GM12892 (cell line): ENCODE measurements around the gene MTUS2.

ENCODE experiments used
- DNase-seq: peaks from one replicate; pipeline ENCODE4 v3.0.0; 2011; ENCODE audit not compliant: insufficient read length
- FAIRE-seq: peaks from 2 replicates; lab custom pipeline; 2011; peaks lifted over from hg19 to GRCh38; lab: Jason Lieb, UNC
- POLR2A ChIP-seq: IDR thresholded peaks from 2 replicates; pipeline ENCODE4 v1.6.1; 2011; ENCODE audit warnings: low read depth, low read length, control low read depth
- POLR2AphosphoS5 ChIP-seq: IDR thresholded peaks from 2 replicates; pipeline ENCODE4 v1.6.1; 2011; ENCODE audit warnings: low read depth, low read length, control low read depth
- TAF1 ChIP-seq: IDR thresholded peaks from 2 replicates; pipeline ENCODE4 v1.6.1; 2011; ENCODE audit warnings: low read depth, mild to moderate bottlenecking, control low read depth, low read length, borderline replicate concordance

MTUS2 gene

GRCh38 chr13:29436291-29436690, 616.2 kb downstream of the MTUS2 start:
- FAIRE-seq (no peak), DNase-seq (no peak)
- TF ChIP-seq POLR2A = no peak
- TF ChIP-seq TAF1 = no peak
- TF ChIP-seq POLR2AphosphoS5 = no peak

- FAIRE-seq = no peak
- TF ChIP-seq TAF1 (no peak), POLR2A (no peak), POLR2AphosphoS5 (no peak)
Measured at GRCh38 chr13:29436721-29437280, 616.7 kb downstream of the MTUS2 start.

GRCh38 chr13:29438769-29439168, 618.6 kb downstream of the MTUS2 start:
- FAIRE-seq (no peak), DNase-seq (no peak)
- TF ChIP-seq TAF1 (no peak), POLR2AphosphoS5 (no peak), POLR2A (no peak)

More at GRCh38 chr13:29436721-29437280, 616.7 kb downstream of the MTUS2 start:
- DNase-seq = no peak

GRCh38 chr13:29439601-29440388, 619.7 kb downstream of the MTUS2 start:
- DNase-seq = no peak
- no peak for FAIRE-seq
- TF ChIP-seq POLR2A (no peak), POLR2AphosphoS5 (no peak), TAF1 (no peak)

- no peak for DNase-seq
- no peak for TF ChIP-seq POLR2A
- no peak for TF ChIP-seq POLR2AphosphoS5
- TF ChIP-seq TAF1 = no peak
- no peak for FAIRE-seq
Measured at GRCh38 chr13:29441306-29441705, 621.2 kb downstream of the MTUS2 start.

- no peak for DNase-seq
- FAIRE-seq = no peak
- TF ChIP-seq TAF1 (no peak), POLR2AphosphoS5 (no peak), POLR2A (no peak)
Measured at GRCh38 chr13:29446016-29446415, 625.9 kb downstream of the MTUS2 start.

- FAIRE-seq = no peak
Measured at GRCh38 chr13:29448174-29448573, 628.0 kb downstream of the MTUS2 start.

GRCh38 chr13:29449726-29450125, 629.6 kb downstream of the MTUS2 start:
- DNase-seq = no peak
- FAIRE-seq = no peak
- TF ChIP-seq POLR2A (no peak), POLR2AphosphoS5 (no peak), TAF1 (no peak)

More at GRCh38 chr13:29448174-29448573, 628.0 kb downstream of the MTUS2 start:
- TF ChIP-seq TAF1 = no peak
- no peak for DNase-seq

GRCh38 chr13:29451976-29452375, 631.8 kb downstream of the MTUS2 start:
- no peak for DNase-seq
- FAIRE-seq = no peak
- TF ChIP-seq POLR2A (no peak), TAF1 (no peak), POLR2AphosphoS5 (no peak)

- no peak for DNase-seq
- TF ChIP-seq POLR2A (no peak), TAF1 (no peak), POLR2AphosphoS5 (no peak)
Measured at GRCh38 chr13:29452773-29453616, 632.9 kb downstream of the MTUS2 start.

GRCh38 chr13:29453617-29454011, 633.5 kb downstream of the MTUS2 start:
- FAIRE-seq = no peak
- DNase-seq = no peak
- no peak for TF ChIP-seq POLR2A
- TF ChIP-seq TAF1 = no peak
- TF ChIP-seq POLR2AphosphoS5 = no peak

More at GRCh38 chr13:29452773-29453616, 632.9 kb downstream of the MTUS2 start:
- FAIRE-seq = no peak
